Naive B cell (primary cell): Measurements from ENCODE around the gene AKAP8L. TPM values are rescaled to one million over a fixed set of nuclear protein-coding genes. Genes with fewer than 3 reads are reported as not detected.
"Not testable (repeated sequence)": the region's sequence is repeated elsewhere in the genome, so short reads cannot be mapped to it uniquely, and the experiment has no call there.

Experiments used
- ATAC-seq, 2 donors: fragments of 150-1000 bp; cut with Tn5 transposase; 2 replicates each; pipeline ENCODE4 v1.10.0; 2021; ENCODE audit warnings: low read depth in 2 of 2, mild to moderate bottlenecking in 2 of 2, moderate library complexity in 2 of 2
- DNase-seq: peaks from one replicate; pipeline ENCODE4 v3.0.0; 2022
- H3K27ac Mint-ChIP-seq, 6 donors: one replicate each; pipeline ENCODE4 v1.8.0; 2020 to 2022; ENCODE audit warnings: mild to moderate bottlenecking in 6 of 6, mixed read lengths in 6 of 6, moderate library complexity in 5 of 6, inconsistent platforms in 2 of 6
- H3K27me3 Mint-ChIP-seq, 3 donors: one replicate each; pipeline ENCODE4 v1.8.0; 2021 to 2022; ENCODE audit warnings: mixed read lengths in 3 of 3, mild to moderate bottlenecking in 1 of 3
- H3K36me3 Mint-ChIP-seq, 2 donors: one replicate each; pipeline ENCODE4 v1.8.0; 2020 to 2022; ENCODE audit warnings: mixed read lengths in 2 of 2, inconsistent platforms in 1 of 2, mild to moderate bottlenecking in 1 of 2
- H3K4me1 Mint-ChIP-seq, 3 donors: one replicate each; pipeline ENCODE4 v1.8.0; 2020 to 2022; ENCODE audit warnings: mixed read lengths in 3 of 3, inconsistent platforms in 1 of 3, mild to moderate bottlenecking in 1 of 3, moderate library complexity in 1 of 3
- H3K4me3 Mint-ChIP-seq, 8 donors: one replicate each; pipeline ENCODE4 v1.8.0; 2020 to 2022; ENCODE audit warnings: mild to moderate bottlenecking in 8 of 8, mixed read lengths in 8 of 8, moderate library complexity in 8 of 8, inconsistent platforms in 2 of 8
- H3K9me3 Mint-ChIP-seq, 7 donors: one replicate each; pipeline ENCODE4 v1.8.0; 2020 to 2022; ENCODE audit warnings: mixed read lengths in 7 of 7, mild to moderate bottlenecking in 5 of 7, inconsistent platforms in 2 of 7, moderate library complexity in 1 of 7
- polyA plus RNA-seq, 6 donors: library from polyadenylated mRNA; unstranded; fragments of 300-500 nt; fragmentation: Illumina TruSeq; gene quantifications; one replicate each; pipeline ENCODE4 v1.2.3, GENCODE V29; 2021; ENCODE audit warnings: low read depth in 6 of 6

Gene AKAP8L
- polyA plus RNA-seq, 6 donors from 2014 or later: 37.8 to 103 (median 53.6) TPM

- DNase-seq (no peak), ATAC-seq (no peak)
- peaks cover 0 to 5% (median 0%) of the 10 kb centered on the region in 7 donors for H3K9me3 Mint-ChIP-seq
- peaks cover 0 to 21% of the 10 kb centered on the region in 2 donors for H3K36me3 Mint-ChIP-seq
- no peak overlapping the region for H3K27ac Mint-ChIP-seq
- no peaks in the 10 kb centered on the region for H3K27me3 Mint-ChIP-seq
- peaks cover 3 to 11% (median 8%) of the 10 kb centered on the region in 3 donors for H3K4me1 Mint-ChIP-seq
- no peak overlapping the region for H3K4me3 Mint-ChIP-seq
Measured at GRCh38 chr19:15424692-15425272, 6.0 kb upstream of the AKAP8L start.

GRCh38 chr19:15424121-15424520, 5.3 kb upstream of the AKAP8L start:
- Mint-ChIP-seq H3K36me3 (peaks cover 0 to 21% of the 10 kb centered on the region in 2 donors), H3K9me3 (peaks cover 0 to 5% (median 0%) of the 10 kb centered on the region in 7 donors), H3K27me3 (no peaks in the 10 kb centered on the region), H3K27ac (no peak overlapping the region), H3K4me3 (no peak overlapping the region), H3K4me1 (peaks cover 8 to 16% (median 10%) of the 10 kb centered on the region in 3 donors)
- DNase-seq: no peak
- ATAC-seq: no peak

DNA sequence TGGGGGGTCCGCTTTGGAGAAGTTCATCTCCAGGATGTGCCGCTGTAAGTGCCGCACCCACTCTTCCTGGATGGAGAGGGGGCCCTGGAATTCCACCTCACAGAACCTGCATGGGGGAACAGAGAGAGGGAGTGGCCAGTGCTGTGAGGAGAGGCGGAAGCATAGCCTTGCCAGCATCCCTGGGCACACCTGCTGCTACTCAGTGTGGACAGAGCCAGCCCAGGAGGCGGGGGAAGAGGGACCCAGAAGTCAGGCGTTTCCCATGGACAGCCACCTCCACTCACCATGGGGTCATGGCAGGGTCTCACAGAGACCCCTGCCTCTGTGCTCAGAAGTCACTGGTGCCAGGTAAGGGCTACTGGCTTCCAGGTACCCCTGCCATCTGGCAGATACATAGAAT, 4.3 kb upstream of the AKAP8L start:
- DNase-seq (no peak), ATAC-seq (no peak)
- peaks cover 0 to 21% of the 10 kb centered on the region in 2 donors for H3K36me3 Mint-ChIP-seq
- peaks cover 12 to 26% (median 14%) of the 10 kb centered on the region in 3 donors for H3K4me1 Mint-ChIP-seq
- H3K4me3 Mint-ChIP-seq: no peak overlapping the region
- peaks cover 0 to 5% (median 0%) of the 10 kb centered on the region in 7 donors for H3K9me3 Mint-ChIP-seq
- no peaks in the 10 kb centered on the region for H3K27me3 Mint-ChIP-seq
- H3K27ac Mint-ChIP-seq: no peak overlapping the region

GRCh38 chr19:15422296-15423075, 3.7 kb upstream of the AKAP8L start:
- ATAC-seq (no peak), DNase-seq (no peak)
- H3K27me3 Mint-ChIP-seq: no peaks in the 10 kb centered on the region
- peaks cover 0 to 5% (median 0%) of the 10 kb centered on the region in 7 donors for H3K9me3 Mint-ChIP-seq
- peak overlapping the region in 2 of 6 donors; percentile 26 to 50 for H3K27ac Mint-ChIP-seq
- H3K4me3 Mint-ChIP-seq: peak overlapping the region in 2 of 8 donors; percentile 33 to 35
- H3K36me3 Mint-ChIP-seq: peaks cover 0 to 21% of the 10 kb centered on the region in 2 donors
- H3K4me1 Mint-ChIP-seq: peaks cover 18 to 33% (median 18%) of the 10 kb centered on the region in 3 donors

DNA sequence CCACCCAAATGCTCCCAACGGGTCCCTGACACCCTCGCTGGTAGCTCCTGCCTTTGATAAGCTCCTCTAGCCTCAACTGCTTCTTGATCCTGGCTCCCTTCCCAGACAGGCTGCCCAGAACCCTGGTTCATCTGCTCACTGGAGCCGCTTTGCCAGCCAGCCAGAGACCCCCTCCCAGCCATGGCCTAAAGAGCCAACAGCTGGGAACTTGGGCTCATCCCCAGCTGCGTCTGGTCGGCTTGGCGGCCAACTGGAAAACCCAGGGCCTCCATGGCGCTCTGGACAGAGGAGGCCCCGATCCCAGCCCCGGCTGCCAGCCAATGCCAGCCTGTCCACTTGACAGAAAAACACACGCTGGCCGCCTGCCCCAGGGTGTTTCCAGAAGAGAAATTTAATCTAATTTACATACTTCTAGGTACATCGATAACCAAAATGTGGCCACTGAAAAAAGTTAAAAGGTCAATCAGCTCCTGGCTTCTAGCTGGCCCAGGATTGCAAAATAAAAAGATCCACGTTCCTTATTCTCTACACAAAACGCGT, 3.0 kb upstream of the AKAP8L start:
- Mint-ChIP-seq H3K27ac (no peak overlapping the region), H3K9me3 (peaks cover 0 to 5% (median 0%) of the 10 kb centered on the region in 7 donors), H3K27me3 (no peaks in the 10 kb centered on the region), H3K36me3 (peaks cover 0 to 21% of the 10 kb centered on the region in 2 donors), H3K4me3 (peak overlapping the region in 1 of 8 donors; percentile 33), H3K4me1 (peaks cover 21 to 40% (median 23%) of the 10 kb centered on the region in 3 donors)
- no peak for ATAC-seq
- no peak for DNase-seq

DNA sequence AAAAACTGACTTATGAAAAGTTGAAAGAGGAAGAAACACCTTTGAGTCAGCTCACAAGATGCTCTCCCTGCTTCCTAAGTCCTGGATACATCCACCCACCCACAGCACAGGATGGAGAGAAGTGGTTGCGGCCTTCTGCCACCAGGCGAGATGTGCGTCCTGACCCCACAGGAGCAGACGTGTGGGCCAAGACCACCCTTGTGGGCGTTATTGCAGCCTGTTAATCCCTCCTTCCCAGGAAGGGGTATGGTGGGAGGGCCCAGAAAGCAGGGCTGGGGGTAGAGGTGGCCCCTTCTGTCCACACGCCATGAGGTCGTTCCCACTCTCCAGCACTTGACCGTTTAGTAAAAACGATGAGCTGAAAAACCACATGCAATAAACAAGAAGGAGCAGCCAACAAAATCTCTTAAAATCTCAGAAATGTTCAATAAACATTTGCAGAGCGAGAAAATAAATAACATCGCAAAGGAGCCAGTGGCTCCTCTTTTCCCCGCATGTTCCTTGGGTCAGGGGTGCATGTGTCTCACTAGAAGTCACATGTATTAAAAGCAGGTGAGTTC, 2.4 kb upstream of the AKAP8L start:
- Mint-ChIP-seq H3K4me3 (peak overlapping the region in 1 of 8 donors; percentile 53), H3K27me3 (no peaks in the 10 kb centered on the region), H3K27ac (peak overlapping the region in 1 of 6 donors; percentile 47), H3K36me3 (peaks cover 0 to 17% of the 10 kb centered on the region in 2 donors), H3K4me1 (peaks cover 27 to 41% (median 27%) of the 10 kb centered on the region in 3 donors), H3K9me3 (peaks cover 0 to 5% (median 0%) of the 10 kb centered on the region in 7 donors)
- ATAC-seq (no peak), DNase-seq (no peak)

GRCh38 chr19:15419413-15420025, 731 bp upstream of the AKAP8L start:
- peaks cover 0 to 10% of the 10 kb centered on the region in 2 donors for H3K36me3 Mint-ChIP-seq
- peaks cover 27 to 50% (median 39%) of the 10 kb centered on the region in 3 donors for H3K4me1 Mint-ChIP-seq
- DNase-seq (no peak), ATAC-seq (no peak)
- peak overlapping the region in 2 of 6 donors; percentile 0 to 96 for H3K27ac Mint-ChIP-seq
- H3K4me3 Mint-ChIP-seq: peak overlapping the region; percentile 28 to 100 (median 99)
- peaks cover 0 to 5% (median 0%) of the 10 kb centered on the region in 7 donors for H3K9me3 Mint-ChIP-seq
- H3K27me3 Mint-ChIP-seq: no peaks in the 10 kb centered on the region

DNA sequence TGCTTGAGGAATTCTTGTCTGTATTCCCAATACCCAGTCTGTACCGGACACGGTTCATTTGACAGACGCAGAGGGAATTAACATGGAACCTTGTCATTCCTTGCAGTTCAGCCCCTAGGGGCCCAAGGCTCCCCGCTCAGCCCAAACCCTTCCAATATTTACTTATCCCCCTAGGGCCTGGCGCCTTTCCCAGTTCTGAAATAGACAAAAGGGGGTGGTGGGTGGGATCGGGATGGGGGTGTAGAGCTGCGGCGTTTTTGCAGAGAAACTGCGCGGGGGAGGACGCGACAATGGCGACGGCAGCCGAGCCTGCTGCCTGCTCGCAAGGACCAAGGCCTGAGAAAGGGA, 583 bp downstream of the AKAP8L start:
- Mint-ChIP-seq H3K36me3 (peaks cover 0 to 10% of the 10 kb centered on the region in 2 donors), H3K4me3 (peak overlapping the region; percentile 91 to 100 (median 99)), H3K4me1 (peaks cover 27 to 51% (median 46%) of the 10 kb centered on the region in 3 donors), H3K27me3 (no peaks in the 10 kb centered on the region), H3K9me3 (peaks cover 0 to 5% (median 0%) of the 10 kb centered on the region in 7 donors), H3K27ac (peak overlapping the region; percentile 95 to 100 (median 98))
- DNase-seq (no peak), ATAC-seq (no peak)

DNA sequence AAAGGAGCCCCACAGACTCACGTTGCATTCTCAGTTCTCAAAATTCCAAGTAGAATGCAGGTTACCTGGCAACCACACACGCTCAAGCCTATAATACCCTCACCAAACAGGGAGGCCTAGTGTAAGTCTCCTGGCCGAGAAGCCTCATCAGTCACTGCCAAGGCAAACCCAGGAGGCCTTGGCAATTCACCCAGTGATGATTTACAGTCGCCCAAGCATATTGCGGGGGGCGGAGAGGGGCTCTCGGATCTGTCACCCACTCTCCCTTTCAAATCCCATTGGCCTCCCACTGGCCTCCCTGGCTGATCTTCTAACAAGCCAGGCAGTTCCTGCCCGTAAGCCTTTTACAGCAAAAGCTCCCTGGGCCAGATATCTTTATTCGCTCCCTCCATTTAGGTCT, 1.1 kb downstream of the AKAP8L start:
- ATAC-seq: no peak
- H3K4me1 Mint-ChIP-seq: peaks cover 27 to 55% (median 51%) of the 10 kb centered on the region in 3 donors

DNA sequence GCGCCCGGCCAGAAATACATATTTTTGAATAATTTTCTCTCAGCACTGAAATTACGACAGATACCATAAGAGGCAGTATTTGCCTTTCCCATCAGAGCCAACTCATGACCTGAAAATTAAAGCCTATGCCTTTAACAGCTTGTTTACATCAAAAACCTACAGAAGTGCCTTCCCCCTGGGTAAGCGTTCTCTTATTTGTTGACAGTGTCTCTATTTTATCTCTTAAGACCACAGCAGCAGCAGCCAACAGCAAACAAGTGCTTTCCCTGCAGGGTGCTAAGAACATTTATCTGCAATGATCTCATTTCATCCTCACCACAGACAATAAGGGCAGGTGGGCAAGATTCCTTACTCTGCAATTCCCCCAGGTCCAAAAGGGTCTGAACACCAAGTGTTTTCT, 6.0 kb downstream of the AKAP8L start:
- H3K4me3 Mint-ChIP-seq: peak overlapping the region in 1 of 8 donors; percentile 51
- ATAC-seq: no peak

More for the DNA sequence above, 1.1 kb downstream of the AKAP8L start:
- no peak for DNase-seq
- Mint-ChIP-seq H3K27ac (peak overlapping the region; percentile 95 to 100 (median 98)), H3K36me3 (peaks cover 0 to 5% of the 10 kb centered on the region in 2 donors), H3K9me3 (peaks cover 0 to under 1% (median 0%) of the 10 kb centered on the region in 7 donors), H3K4me3 (peak overlapping the region; percentile 91 to 100 (median 99)), H3K27me3 (no peaks in the 10 kb centered on the region)

DNA sequence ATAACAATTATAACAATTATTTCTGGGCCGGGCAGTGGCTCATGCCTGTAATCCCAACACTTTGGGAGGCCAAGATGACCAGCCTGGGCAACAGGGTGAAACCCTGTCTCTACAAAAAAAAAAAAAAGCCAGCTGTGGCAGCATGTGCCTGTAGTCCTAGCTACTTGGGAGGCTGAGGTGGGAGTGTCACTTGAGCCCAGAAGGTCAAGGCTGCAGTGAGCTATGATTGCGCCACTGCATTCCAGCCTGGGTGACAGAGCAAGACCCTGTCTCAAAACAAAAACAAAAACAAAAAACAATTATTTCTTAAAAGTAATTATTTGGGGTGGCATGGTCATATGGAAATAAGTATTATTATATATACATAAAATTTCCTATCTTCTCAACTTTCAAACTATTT, 7.4 kb downstream of the AKAP8L start:
- not testable (repeated sequence) for H3K4me3 Mint-ChIP-seq, H3K27ac Mint-ChIP-seq, H3K27me3 Mint-ChIP-seq, ATAC-seq, DNase-seq, H3K9me3 Mint-ChIP-seq, H3K36me3 Mint-ChIP-seq
- peaks cover 0 to 62% (median 37%) of the 10 kb centered on the region in 3 donors for H3K4me1 Mint-ChIP-seq

More for the DNA sequence above, 6.0 kb downstream of the AKAP8L start:
- no peaks in the 10 kb centered on the region for H3K9me3 Mint-ChIP-seq
- H3K27me3 Mint-ChIP-seq: no peaks in the 10 kb centered on the region
- no peak for DNase-seq
- H3K36me3 Mint-ChIP-seq: no peaks in the 10 kb centered on the region
- peak overlapping the region in 2 of 6 donors; percentile 19 to 41 for H3K27ac Mint-ChIP-seq
- H3K4me1 Mint-ChIP-seq: peaks cover 10 to 61% (median 46%) of the 10 kb centered on the region in 3 donors

- Mint-ChIP-seq H3K9me3 (no peaks in the 10 kb centered on the region), H3K27me3 (no peaks in the 10 kb centered on the region), H3K4me3 (peak overlapping the region in 4 of 8 donors; percentile 22 to 63 (median 58)), H3K27ac (peak overlapping the region in 5 of 6 donors; percentile 13 to 85 (median 68)), H3K4me1 (peaks cover 22 to 55% (median 45%) of the 10 kb centered on the region in 3 donors), H3K36me3 (peaks cover 0 to 7% of the 10 kb centered on the region in 2 donors)
- ATAC-seq (no peak), DNase-seq (no peak)
Measured at GRCh38 chr19:15404780-15405211, 14.0 kb downstream of the AKAP8L start.
